ENCODE data around the gene TLCD5.

The TLCD5 gene

DNA sequence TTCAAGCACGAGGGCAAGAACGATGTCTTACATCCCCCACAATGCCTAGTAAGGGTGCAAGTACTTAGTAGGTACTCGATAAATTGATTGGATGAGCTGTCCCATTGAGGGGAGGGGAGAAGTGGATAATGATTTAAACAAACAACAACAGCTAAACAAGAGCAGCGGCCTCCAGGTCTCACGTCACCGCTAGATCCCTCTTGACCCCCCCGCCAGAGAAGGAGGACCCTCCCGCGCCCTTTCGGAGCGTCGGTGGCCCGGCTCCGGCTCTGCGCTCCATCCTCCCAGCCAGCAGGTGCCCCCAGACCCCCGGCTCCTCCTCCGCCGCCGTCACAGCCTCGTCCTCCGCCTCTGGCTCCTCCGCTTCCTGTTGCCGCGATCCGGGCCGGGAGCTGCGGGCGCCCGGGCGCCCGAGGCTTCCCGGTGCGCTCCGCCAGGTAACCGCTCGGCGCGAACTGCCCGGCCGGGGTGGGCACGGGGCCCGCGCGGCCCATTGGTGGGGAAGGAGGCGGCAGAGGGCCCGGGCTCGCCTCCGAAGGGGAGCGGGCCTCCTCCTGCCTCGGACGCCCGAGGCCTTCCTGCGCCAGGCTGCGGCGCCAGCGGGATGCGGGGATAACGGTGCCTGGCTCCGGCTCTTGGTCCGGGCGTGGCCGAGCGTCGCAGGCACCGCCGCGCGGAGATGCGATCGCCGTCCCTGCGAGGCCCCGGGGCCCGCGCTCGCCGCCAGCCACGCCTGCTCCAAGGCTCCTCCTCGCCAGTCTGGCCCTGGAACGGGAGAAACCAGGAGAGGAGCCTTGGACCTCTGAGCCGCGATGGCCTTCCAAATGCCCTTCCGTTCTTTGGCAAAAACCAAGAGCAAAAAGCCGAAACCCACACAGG is at the start of gene TLCD5:
Gene TLCD5, plus strand, starts transcription at position 368 of the 879 bp plus-strand sequence. CDS start 2,143 bp downstream, outside the sequence.
- DNase-seq (ENCODE audit: low read depth), result no peak

DNA sequence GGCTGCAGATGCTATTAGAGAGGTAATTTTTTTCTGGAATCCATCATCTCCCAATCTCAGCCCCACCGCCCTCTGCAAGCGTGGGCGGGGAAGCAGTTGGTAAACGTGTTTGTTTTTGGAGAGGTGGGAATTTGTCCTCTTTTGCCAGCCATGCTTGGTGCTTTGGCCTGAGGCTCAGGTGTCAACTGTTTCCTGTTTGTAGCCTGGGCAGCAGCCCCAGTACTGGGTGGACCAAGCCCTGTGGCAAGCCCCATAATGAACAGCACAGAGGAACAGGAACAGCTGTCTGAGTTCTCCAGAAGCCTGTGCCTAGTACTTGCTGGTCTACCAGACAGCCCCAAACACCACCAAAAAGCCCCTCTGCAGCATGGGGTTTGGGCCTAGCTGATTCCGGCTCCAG is 45.6 kb upstream of the TLCD5 start:
- DNase-seq (ENCODE audit: low read depth), result no peak

DNA sequence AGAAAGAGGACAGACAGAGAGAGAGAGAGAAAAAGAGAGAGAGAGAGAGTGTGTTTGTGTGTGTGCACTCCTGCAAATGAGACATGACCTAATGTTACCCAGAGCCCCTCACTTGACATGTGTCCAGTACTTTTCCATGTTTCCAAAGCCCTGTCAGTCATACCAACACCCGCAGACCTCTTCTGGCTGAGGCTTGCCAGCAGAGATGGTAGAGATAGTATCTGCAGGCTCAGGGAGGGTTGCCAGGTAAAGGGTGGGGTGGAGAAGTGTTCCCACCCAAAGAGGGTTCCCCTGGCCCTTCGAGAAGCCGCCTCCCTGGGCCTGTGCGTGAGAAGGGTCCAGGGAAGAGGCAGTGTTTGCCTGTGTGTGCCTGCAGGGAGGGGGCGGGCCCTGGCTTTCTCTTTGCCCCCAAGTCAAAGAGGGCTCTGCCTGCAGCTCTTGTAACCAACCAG is 44.5 kb upstream of the TLCD5 start:
- DNase-seq (ENCODE audit: low read depth), result no peak

DNA sequence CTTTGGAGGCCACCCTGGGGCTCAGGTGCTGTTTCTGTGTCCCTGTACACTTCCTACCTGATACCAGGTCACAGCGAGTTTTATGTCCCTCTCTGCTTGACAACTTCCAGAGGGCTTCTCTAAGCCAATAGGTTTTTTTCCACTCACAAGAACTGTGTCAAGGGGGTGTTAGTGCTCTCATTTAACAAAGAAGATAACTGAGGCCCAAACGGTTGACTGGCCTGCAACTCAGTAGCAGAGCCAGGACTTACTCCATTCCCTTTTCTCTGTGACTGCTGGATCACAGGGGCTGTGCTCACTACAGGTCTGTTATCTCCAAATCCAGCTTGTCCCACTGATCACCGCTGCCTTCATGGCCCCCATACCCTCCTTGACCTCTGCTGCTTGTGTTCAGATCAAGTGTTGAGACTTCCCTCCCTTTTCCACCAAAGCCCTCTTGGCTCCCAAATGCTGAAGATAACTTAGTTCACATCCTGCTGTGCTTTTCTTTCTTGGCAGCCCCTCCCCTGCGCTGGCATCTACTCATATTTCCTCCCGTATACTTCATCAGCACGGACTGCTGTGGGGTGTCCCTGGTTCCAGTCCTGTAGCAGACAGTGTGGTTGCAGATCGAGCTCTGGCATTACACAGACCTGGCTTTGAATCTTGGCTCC is 43.8 kb upstream of the TLCD5 start:
- DNase-seq (ENCODE audit: low read depth), result no peak

DNA sequence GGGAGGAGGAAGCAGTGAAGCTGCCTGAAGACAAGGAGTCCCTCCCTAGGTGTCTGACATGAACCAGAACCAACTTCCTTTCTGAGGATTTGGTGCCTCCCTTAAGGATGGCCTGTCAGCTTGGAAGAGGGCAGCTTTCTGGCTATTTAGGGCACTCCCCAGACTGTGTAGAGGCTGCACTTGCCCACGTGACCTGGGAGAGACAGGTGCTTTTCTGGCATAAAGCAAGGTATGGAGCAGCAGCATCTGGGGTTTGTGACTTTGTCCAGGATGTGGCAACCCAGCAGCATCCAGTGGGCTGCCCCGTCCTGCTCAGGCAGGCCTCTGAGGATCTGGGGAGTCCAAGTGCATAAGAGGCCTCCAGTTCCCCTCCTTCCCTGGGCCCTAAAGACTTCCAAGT is 42.0 kb upstream of the TLCD5 start:
- no peak for DNase-seq (ENCODE audit: low read depth)

DNA sequence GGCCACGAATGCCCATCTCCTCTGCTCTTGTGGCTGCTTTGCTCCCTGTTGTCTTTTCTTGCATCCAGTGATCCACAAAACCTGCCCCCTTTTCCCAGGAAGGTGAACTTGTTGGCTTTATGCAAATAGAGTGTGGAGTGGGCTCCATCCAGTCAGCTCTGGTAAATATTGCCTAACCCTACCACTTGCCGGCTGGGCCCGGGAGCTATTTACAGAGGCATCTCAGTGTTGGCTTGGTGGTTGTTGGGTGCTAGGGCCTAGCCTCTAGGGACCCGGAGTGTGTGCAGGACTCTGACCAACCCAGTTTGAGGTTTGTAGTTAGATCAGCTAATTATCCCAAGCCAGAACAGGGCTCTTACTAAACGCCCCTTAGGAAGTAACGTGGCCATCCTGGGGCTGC is 40.8 kb upstream of the TLCD5 start:
- no peak for DNase-seq (ENCODE audit: low read depth)

DNA sequence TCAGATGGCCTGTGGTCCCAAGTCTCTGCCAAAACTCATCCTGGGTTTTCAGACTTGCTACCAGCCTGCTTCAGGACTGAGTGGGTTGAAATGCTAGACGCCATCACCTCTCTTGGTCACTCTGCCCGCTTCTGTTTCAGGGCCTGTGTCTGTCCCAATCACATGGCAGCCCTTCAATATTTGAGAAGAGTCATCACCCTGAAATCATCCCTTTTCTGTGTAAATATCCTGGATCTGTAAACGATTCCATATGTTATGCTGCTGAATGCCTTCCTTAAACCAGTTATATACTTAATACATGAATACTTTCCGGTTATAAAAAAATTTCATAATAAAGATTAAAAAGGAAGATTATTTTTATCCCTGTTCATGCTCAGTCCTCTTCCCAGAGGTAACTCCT is 39.8 kb upstream of the TLCD5 start:
- DNase-seq (ENCODE audit: low read depth), result no peak

DNA sequence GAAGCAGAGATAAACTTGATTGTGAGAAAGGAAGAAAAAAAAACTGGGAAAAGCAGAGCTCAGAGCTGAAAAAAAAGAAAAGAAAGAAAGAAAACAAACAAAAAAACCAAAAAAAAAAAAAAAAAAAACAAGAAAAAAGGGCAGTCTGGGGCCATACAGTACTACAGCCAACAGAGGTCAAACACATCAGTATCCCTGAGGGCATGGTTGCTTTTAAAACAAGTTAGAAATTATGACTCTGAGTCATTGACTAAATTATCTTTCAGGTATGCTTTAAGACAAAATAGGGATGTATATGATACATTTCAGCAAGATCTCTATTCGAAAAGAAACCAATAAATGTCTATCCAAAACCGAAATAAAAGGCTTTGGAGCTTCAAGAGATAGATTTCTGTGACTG is 37.1 kb upstream of the TLCD5 start:
- DNase-seq (ENCODE audit: low read depth), result no peak

DNA sequence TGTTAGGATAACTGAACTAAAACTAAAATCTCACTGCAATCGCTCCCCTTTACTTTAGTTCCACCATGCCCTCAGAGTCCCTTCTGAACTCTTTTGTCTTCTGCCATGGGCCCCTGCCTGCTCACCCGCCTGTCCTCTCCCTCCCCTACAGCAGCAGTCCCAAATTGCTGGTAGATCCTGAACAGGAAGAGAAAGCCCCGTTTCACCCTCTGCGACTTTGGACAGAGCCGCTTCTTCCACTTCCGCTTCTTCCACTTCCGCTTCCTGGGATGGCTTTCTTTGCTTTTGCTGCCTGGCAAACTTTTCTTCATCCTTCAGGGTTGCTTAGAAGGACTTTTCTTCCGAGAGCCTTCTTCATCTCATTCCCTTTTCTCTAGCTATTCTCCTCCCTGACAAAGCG is 35.7 kb upstream of the TLCD5 start:
- DNase-seq (ENCODE audit: low read depth), result no peak

DNA sequence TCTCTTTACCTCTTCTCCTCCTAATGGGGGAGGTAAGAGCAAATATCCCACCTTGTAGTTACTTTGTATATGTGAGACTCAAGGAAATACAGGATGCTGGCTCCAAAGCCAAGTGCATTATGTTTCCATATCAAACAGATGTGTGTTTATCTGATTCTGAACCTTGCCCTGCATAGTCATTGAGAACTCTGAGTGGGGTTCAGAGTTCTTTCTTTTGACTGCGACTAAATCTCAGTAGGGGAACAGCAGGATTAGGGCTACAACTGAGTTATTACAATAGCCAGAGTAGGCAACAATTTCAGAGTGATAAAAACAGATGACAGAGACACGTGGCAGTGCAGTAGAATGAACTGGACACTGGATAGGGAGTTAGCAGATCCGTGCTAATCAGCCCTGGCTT is 34.1 kb upstream of the TLCD5 start:
- DNase-seq (ENCODE audit: low read depth), result no peak

DNA sequence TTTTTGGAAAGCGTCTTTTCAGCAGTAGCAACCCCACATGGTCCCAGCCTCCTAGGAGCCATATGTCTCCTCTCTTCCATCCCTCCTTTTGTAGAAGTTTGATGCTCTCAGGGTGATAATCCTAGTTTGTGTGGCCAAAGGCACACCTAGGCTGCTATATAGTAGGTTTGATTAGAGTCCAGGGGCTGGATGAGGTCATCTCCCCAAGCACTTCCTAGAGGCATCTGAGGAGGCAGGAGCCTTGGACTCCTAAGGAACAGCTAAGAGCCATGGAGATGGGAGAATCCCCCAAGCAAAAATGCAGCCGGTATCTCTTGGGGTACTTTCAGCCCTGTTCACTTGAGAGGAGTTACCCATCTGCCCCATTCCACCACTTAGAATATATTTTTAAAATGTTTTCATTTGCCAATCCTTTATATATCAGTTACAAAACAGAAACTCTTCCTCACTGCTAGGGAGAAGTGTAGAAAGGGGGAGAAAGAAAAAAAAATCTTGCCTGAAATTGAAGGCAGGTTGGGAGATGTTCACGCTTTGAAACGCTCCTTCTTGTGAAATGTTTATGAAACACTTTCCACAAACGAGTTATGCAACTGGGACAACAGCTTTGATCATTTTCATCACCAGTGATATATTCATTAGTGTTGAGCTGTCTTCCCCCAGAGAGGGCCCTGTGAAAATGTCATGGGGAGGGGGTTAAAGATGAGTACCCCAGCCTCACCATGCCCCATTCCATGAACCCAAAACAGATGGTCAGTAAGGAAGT is 31.9 kb upstream of the TLCD5 start:
- no peak for DNase-seq (ENCODE audit: low read depth)

DNA sequence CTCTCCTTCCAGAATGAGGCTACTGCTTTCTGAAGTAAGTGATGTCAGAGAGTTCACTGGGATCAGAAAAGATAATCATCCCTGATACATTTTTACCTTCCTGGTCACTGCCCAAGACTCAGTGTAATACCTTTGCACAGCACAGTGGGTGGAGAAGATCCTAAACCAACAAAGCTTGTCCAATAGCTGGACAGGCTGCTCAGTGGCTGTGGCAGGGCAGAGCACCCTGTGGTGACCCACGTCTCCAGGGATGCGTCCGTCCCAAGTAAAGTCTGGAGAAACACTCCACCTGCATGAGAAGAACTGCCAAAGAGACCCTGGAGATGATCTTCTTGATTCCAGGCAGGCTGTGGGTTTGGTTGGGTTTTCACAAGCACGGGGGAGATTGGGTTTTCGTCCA is 31.0 kb upstream of the TLCD5 start:
- no peak for DNase-seq (ENCODE audit: low read depth)

DNA sequence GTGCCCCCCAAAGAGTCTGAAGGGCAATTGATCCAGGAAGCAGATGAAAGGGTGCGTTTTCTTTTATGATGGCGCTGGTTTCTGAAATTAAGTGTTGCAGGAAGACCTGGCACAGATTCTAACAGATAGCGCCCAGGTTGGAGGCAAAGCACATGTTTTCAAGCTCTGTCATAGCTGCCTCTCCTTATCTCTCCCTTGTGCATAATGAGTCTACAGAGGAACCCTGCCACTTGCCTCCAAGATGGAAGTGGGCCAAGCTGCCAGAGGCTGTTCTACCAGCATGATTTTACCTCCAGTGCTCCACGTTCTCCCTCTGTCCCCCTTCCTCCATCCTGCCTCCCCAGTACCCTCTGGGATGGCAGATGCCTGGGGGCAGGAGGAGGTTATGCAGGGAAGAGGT is 30.0 kb upstream of the TLCD5 start:
- DNase-seq (ENCODE audit: low read depth), result no peak

DNA sequence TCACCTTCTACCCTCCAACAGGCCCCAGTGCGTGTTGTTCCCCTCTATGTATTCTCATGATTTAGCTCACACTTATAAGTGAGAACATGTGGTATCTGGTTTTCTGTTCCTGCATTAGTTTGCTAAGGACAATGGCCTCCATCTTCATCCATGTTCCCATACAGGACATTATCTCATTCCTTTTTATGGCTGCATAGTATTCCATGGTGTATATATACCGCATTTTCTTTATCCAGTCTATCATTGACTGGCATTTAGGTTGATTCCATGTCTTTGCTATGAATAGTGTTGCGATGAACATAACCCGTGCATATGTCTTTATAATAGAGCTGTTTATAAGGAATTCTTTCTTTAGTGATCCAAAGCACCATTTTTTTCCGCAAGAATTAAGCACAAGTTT is 28.5 kb upstream of the TLCD5 start:
- no peak for DNase-seq (ENCODE audit: low read depth)

DNA sequence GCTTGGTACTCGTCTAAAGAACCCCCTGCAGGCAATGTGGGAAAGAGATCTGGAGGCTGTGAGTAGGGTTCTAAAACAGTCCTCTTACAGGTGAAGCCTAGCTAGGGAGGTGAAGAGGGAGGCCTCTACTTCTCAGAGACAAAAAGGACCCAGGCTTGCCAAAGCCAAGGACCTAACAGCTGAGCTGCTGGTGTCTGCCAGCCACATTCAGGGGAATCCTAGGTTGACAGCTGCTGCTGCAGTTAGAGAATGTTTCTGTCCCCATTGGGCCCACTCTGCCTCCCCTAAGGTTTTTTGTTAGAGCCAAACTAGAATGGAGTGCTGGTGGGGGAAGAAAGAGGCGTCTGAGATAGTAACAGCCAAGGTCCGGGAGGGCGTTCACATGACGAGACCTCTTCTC is 26.6 kb upstream of the TLCD5 start:
- DNase-seq (ENCODE audit: low read depth), result no peak

DNA sequence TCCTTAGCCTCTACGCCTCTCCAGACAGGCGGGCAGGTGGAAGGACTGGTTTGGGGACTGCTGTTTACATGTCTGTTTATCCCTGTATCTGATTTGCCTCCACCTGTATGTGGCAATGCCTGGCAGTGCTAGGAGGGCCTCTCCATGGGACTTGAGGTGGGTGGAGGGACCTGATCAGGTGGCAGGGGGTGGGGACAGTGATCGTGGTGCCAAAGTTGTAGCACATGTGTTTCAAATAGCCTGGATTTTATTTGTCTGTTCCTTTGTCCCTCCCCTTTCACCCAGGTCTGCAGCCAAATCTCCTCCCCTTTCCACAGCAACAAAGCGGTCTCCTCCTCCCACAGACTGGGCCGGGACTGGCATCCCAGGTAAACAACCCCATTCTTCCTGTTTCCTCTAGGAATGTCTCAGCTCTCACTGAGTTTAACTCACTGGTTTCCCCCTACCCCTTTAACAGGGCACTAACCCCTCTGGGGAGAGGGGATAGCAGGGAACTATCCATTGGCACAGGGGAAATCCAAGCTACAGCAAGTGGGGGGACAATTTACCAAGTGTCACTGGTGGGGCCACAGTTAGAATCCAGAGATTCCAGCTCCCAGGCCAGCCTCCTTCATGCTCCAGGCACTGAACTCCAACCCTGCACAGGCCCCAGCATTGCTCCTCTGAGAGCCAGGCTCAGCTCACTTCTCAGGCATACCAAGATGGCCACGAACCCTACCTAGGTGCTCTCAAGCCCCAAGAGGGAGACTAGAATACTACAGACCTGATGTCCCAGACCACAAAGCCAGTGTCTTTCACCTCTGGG is 22.9 kb upstream of the TLCD5 start:
- no peak for DNase-seq (ENCODE audit: low read depth)

DNA sequence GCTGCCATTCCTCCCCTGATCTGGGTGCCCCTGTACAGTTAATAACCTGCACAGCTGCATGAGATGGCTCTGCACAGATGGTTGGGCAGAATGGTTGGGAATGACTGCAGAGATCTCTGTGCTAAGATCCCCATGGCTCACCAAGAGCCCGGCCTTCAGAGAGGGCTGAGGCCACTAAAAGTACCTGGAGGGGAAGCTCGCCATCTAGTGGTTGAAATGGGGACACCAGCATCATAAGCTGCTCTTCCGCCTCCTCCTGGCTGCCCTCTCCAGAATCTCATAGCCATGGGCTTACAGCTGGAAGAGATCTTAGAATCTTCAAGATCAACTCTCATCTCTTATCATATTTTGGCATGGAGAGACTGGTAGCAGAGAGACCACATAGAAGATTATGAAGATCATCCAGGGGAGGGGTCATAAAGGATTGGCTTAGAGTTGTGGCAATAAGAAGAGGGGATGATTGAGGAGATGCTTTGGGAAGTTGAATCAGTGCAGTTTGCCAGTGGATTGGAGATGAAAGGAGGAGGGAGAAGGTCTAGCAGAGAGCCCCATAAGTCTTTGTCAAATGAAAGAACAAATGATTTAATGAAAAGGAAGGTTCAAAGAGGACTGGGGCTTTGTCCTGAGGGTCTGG is 22.0 kb upstream of the TLCD5 start:
- DNase-seq (ENCODE audit: low read depth), result peak; percentile 49

DNA sequence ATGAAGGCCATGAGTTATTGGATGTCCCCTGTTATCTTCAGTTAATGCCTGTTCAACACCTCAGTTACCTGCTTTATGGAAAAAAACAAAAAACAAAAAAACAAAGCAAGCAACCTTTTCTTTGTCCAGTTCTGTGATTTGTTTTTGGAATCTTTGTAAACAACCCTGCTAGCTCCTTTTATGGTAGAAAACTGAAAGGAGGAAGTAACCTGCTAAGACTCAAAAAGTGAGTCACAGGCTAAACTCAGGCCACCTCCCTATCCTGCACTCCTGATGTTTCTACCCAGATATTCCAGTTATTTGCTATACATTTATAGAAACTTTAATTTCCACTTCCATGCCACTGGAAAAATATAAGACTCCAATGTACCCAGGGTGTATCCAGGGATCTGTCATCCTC is 20.6 kb upstream of the TLCD5 start:
- DNase-seq (ENCODE audit: low read depth), result no peak

DNA sequence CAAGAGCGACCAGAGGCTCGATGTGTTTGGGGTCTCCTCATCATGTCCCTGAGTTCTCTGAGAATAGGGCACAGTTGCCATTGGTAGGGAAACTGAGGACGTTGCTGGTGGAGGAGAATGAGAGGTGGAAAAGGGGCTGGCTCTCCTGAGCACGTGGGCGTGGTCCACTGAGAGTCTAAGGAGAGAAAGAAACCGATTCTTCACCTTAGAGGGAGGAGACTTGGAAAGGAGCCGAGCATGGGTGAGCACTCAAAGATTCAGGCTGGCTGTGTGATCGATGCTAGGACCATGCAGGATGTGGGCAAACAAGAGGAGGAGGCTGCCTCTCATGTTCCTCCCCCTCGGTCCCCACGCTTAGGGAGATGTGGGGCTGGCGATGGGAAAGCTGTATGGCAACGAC is 19.8 kb upstream of the TLCD5 start:
- no peak for DNase-seq (ENCODE audit: low read depth)

DNA sequence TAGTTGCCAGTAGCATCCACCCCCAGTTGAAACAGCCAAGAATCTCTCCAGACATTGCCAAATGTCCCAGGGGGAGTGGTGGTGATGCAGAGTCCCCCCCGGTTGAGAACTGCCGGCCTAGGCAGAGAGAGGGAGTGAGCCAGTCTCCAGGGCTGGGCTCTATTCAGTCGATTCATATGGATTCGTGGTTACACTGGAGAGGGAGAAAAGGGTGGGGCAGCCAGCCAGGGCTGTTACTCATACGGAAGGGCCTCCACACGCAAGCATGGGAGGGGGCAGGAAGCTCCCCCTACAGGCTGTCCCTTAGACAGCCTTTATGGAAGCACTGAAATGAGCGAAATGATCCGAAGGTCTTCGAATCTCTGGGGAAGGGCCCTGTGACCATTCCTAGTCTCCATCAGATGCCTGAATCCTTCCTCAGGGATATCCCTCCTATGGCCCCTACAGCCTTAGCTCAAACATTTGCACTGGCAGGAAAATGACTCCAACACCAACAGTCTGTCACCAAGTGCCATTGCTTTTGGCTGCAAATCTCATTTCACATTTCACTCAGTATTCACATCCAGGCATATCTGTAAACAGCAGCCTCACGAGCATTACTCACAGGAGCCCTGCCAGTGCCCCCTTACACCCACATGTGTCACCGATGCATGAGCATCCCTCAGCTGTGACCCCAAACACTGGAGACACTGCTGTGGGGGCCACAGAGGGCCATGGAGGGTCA is 18.4 kb upstream of the TLCD5 start:
- DNase-seq (ENCODE audit: low read depth), result no peak

DNA sequence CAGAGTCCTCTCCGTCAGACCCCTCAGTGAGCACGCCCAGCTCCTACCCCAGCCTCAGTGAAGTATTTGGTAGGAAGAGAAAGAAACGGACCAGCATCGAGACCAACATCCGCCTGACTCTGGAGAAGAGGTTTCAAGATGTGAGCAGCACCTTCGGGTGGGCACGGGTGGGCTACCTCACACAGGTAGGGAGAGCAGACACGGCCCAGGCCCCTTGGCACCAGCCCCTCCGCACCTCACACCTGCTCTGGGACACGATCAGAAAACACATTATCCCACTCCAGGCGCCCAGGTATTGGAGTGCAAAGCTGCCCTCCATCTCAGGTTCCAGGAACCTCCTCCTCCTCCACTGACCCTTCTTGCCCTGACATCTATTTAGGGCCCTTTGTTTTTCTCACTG is 17.6 kb upstream of the TLCD5 start:
- no peak for DNase-seq (ENCODE audit: low read depth)
